GM12878 (cell line): ENCODE data around the gene RNF148. TPM values are rescaled to one million over a fixed set of nuclear protein-coding genes. Genes with fewer than 3 reads are reported as not detected.

Experiments
- ATAC-seq: fragments of 200-7000 bp; cut with Tn5 transposase; 3 replicates; pipeline ENCODE4 v1.9.1; 2020; ENCODE audit warnings: mild to moderate bottlenecking, moderate library complexity
- BruUV-seq: library from RNA; stranded (reverse); fragments of 400-500 nt; replicated peaks from 2 replicates; lab custom pipeline; 2021; lab: Mats Ljungman, UMichigan
- CTCF ChIA-PET: fragments of 300-600 bp; sonication (Branson Sonifier 250); formaldehyde crosslinking; extraction: SDS; loops from one replicate; lab custom pipeline; 2021; ENCODE audit warnings: inconsistent platforms; lab: Yijun Ruan, JAX
- POLR2A ChIA-PET: fragments of 350-600 bp; formaldehyde crosslinking; extraction: SDS; loops from one replicate; lab custom pipeline; 2021; ENCODE audit warnings: inconsistent platforms; lab: Charles Lee
- RAD21 ChIA-PET: fragments of 300-600 bp; sonication (Branson Sonifier 250); formaldehyde crosslinking; loops from one replicate; lab custom pipeline; 2023; ENCODE audit warnings: antibody characterized with exemption; ENCODE audit not compliant: unreplicated experiment; lab: Charles Lee
- SMC1A ChIA-PET: fragments of 300-600 bp; sonication (Branson Sonifier 250); formaldehyde crosslinking; loops from one replicate; lab custom pipeline; 2023; ENCODE audit not compliant: unreplicated experiment, uncharacterized antibody; lab: Charles Lee
- DNase-seq: peaks from one replicate; pipeline ENCODE4 v3.0.0-alpha.2; 2011; ENCODE audit warnings: low read depth, low spot score
- FAIRE-seq: peaks from 3 replicates; lab custom pipeline; 2011; peaks lifted over from hg19 to GRCh38; lab: Jason Lieb, UNC
- H2AFZ ChIP-seq: 2 replicates; pipeline ENCODE4 v1.6.0; 2011; ENCODE audit warnings: low read depth, low read length, control low read depth; ENCODE audit not compliant: control insufficient read depth
- H3K27ac ChIP-seq: 2 replicates; pipeline ENCODE4 v1.5.1; 2011; ENCODE audit warnings: control low read depth; ENCODE audit not compliant: control insufficient read depth, insufficient read depth
- H3K27me3 ChIP-seq, 2 experiments: replicated peaks in 1 of 2; 2 replicates each; pipeline versions ENCODE4 v1.6.0 to v1.6.1; 2011; ENCODE audit warnings: low read length in 1 of 2; ENCODE audit not compliant: control insufficient read depth in 2 of 2, insufficient read depth in 2 of 2
- H3K36me3 ChIP-seq, 2 experiments: 2 replicates each; pipeline ENCODE4 v1.5.1; 2011; ENCODE audit warnings: low read length in 1 of 2; ENCODE audit not compliant: control insufficient read depth in 2 of 2, insufficient read depth in 2 of 2
- H3K4me1 ChIP-seq: 2 replicates; pipeline ENCODE4 v1.6.1; 2011; ENCODE audit warnings: mild to moderate bottlenecking, low read length, moderate library complexity, mixed read lengths; ENCODE audit not compliant: control insufficient read depth, insufficient read depth
- H3K4me2 ChIP-seq: 2 replicates; pipeline ENCODE4 v1.6.0; 2011; ENCODE audit warnings: control low read depth; ENCODE audit not compliant: control insufficient read depth, insufficient read depth
- H3K4me3 ChIP-seq: fragments of 200-600 bp; sonication (generic); 2 replicates; pipeline ENCODE4 v1.5.1; 2016
- H3K79me2 ChIP-seq: 2 replicates; pipeline ENCODE4 v1.6.0; 2011; ENCODE audit warnings: low read length; ENCODE audit not compliant: control insufficient read depth, insufficient read depth
- H3K9ac ChIP-seq: 2 replicates; pipeline ENCODE4 v1.8.0; 2011; ENCODE audit warnings: low read length, control low read depth, mixed read lengths; ENCODE audit not compliant: control insufficient read depth, insufficient read depth
- H3K9me3 ChIP-seq: replicated peaks from 3 replicates; pipeline ENCODE4 v1.5.1; 2011; ENCODE audit warnings: mild to moderate bottlenecking, low read length; ENCODE audit not compliant: control insufficient read depth, insufficient read depth
- H4K20me1 ChIP-seq: 2 replicates; pipeline ENCODE4 v1.6.0; 2011; ENCODE audit not compliant: control insufficient read depth, insufficient read depth
- CBFB ChIP-seq: IDR thresholded peaks from 2 replicates; pipeline ENCODE4 v1.6.1; 2016; ENCODE audit warnings: antibody characterized with exemption, low read depth
- CEBPB ChIP-seq, 2 experiments: fragments of 150-350 bp in 1 of 2; IDR thresholded peaks; 2 replicates each; pipeline ENCODE4 v1.6.1; 2012 to 2014; ENCODE audit warnings: low read depth in 2 of 2, low read length in 2 of 2, borderline replicate concordance in 1 of 2, inconsistent platforms in 1 of 2
- ESRRA ChIP-seq: IDR thresholded peaks from 2 replicates; pipeline ENCODE4 v1.6.1; 2012; ENCODE audit warnings: mild to moderate bottlenecking, low read length, improper control_type of control experiment
- FOS ChIP-seq: IDR thresholded peaks from 3 replicates; pipeline ENCODE4 v1.6.1; 2011; ENCODE audit warnings: borderline replicate concordance; ENCODE audit not compliant: insufficient read length; ENCODE audit errors: extremely low read depth
- IKZF2 ChIP-seq, 2 experiments: fragments of 450-650 bp; IDR thresholded peaks; 2 replicates each; pipeline ENCODE4 v1.6.1; 2017; ENCODE audit warnings: mild to moderate bottlenecking in 2 of 2, moderate library complexity in 2 of 2
- IRF4 ChIP-seq: IDR thresholded peaks from 2 replicates; pipeline ENCODE4 v1.6.1; 2011; ENCODE audit warnings: low read depth, low read length
- KDM1A ChIP-seq: fragments of 200-600 bp; sonication (generic); IDR thresholded peaks from 2 replicates; pipeline ENCODE4 v1.6.1; 2016; ENCODE audit warnings: borderline replicate concordance
- NFYA ChIP-seq: IDR thresholded peaks from 2 replicates; pipeline ENCODE4 v1.6.1; 2011; ENCODE audit warnings: low read depth, mild to moderate bottlenecking, low read length, improper control_type of control experiment, borderline replicate concordance
- POLR2AphosphoS5 ChIP-seq: IDR thresholded peaks from 2 replicates; pipeline ENCODE4 v1.6.1; 2011; ENCODE audit warnings: mild to moderate bottlenecking, low read length, inconsistent platforms
- SMC3 ChIP-seq: IDR thresholded peaks from 2 replicates; pipeline ENCODE4 v1.6.1; 2011; ENCODE audit warnings: low read length, improper control_type of control experiment, borderline replicate concordance
- SREBF1 ChIP-seq: IDR thresholded peaks from 2 replicates; pipeline ENCODE4 v1.6.1; 2012; ENCODE audit warnings: mild to moderate bottlenecking, low read length
- TBL1XR1 ChIP-seq: IDR thresholded peaks from 2 replicates; pipeline ENCODE4 v1.6.1; 2012; ENCODE audit warnings: low read depth, low read length, improper control_type of control experiment
- TCF12 ChIP-seq: IDR thresholded peaks from 2 replicates; pipeline ENCODE4 v1.6.1; 2011; ENCODE audit warnings: low read depth, mild to moderate bottlenecking, low read length
- TCF3 ChIP-seq: IDR thresholded peaks from 2 replicates; pipeline ENCODE4 v1.6.1; 2012; ENCODE audit warnings: low read depth, mild to moderate bottlenecking, low read length, borderline replicate concordance; ENCODE audit not compliant: insufficient read depth
- YBX1 ChIP-seq: fragments of 450-650 bp; IDR thresholded peaks from 2 replicates; pipeline ENCODE4 v1.6.1; 2016; ENCODE audit warnings: antibody characterized with exemption
- ZBED1 ChIP-seq: IDR thresholded peaks from 2 replicates; pipeline ENCODE4 v1.6.1; 2016; ENCODE audit warnings: borderline replicate concordance
- WGBS: methylation state at CpG from one replicate; pipeline ENCODE4 v1.1.6; 2016; ENCODE audit warnings: low lambda C conversion rate; ENCODE audit not compliant: insufficient replicate concordance, insufficient coverage; ENCODE audit errors: missing lambda C conversion rate; 5-methylcytosine and 5-hydroxymethylcytosine counted together
- in situ Hi-C: fragments of 300-500 bp; cut with MboI; formaldehyde crosslinking; loops from 9 replicates; pipeline ENCODE4 v1.14.3; 2018; ENCODE audit warnings: mixed read lengths
- intact Hi-C: fragments of 100-400 bp; cut with micrococcal nuclease; formaldehyde crosslinking; loops from one replicate; pipeline ENCODE4 v1.14.2; 2022; ENCODE audit not compliant: unreplicated experiment
- polyA plus RNA-seq, 11 experiments: library from polyadenylated mRNA; depleted of rRNA in 4 of 11; unstranded in 6 of 11; stranded (reverse) in 5 of 11; fragments of >200 nt; fragmentation: Nextera tagmentation in 4 of 11; fragmentation: Illumina TruSeq in 1 of 11; extraction: Ambion mirVana in 4 of 11; extraction: Trizol in 1 of 11; gene quantifications; 1 replicate in 1 of 11; 2 replicates in 10 of 11; pipeline versions ENCODE4 v1.2.1 to v1.2.3, GENCODE V29; 2011 to 2016; ENCODE audit warnings: inconsistent platforms in 2 of 11, missing spikeins in 2 of 11, low read depth in 1 of 11
- total RNA-seq, 4 experiments: library from RNA; depleted of rRNA in 3 of 4; stranded (reverse); fragments of >200 nt in 3 of 4; fragmentation: Illumina TruSeq in 1 of 4; extraction: Trizol in 1 of 4; gene quantifications; 2 replicates each; pipeline versions ENCODE4 v1.2.1 to v1.2.3, GENCODE V29; 2013 to 2021
- TF ChIP-seq, protein P1 (sequence below): fragments of 450-650 bp; conservative IDR thresholded peaks from 2 replicates; pipeline ENCODE4 v1.6.1; 2017; ENCODE audit warnings: mild to moderate bottlenecking, moderate library complexity
- TF ChIP-seq, protein P2 (sequence below): IDR thresholded peaks from 2 replicates; pipeline ENCODE4 v1.6.1; 2011; ENCODE audit warnings: borderline replicate concordance, low read depth, mild to moderate bottlenecking, moderate library complexity, mixed read lengths, low read length; ENCODE audit not compliant: insufficient read depth; ENCODE audit errors: extremely low read length
- TF ChIP-seq, protein P3 (sequence below): fragments of 450-650 bp; IDR thresholded peaks from 2 replicates; pipeline ENCODE4 v1.6.1; 2016; ENCODE audit warnings: mild to moderate bottlenecking, moderate library complexity, borderline replicate concordance

RNF148 gene
- total and polyA plus RNA-seq, 10 of the 15 experiments (the other 5 are each of a cell fraction or from before 2014, with no cell fraction given), result 0.06 to 0.22 (median 0.17) TPM; not detected in 7

DNA sequence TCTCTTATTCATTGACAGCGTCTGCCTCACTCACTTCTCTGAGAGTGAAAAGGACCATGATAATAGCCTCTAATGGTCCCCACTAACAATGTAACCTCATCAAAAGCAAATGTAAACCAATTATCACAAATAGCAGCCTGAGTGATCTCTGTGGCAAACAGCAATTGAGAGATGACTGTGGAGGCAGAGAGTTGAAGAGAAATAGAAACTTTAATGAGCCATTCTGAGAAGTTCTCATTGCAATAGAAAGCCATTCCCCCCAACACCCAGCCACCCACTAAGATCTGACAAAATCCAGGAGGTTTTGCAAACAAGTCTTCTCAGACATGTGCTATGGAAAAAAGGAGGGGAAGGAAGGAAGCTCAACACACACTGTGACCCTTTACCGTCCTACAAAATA, 44.2 kb upstream of the RNF148 start:
- ChIA-PET POLR2A (interaction anchor here (0.6 to 1.6 kb wide), 3 partner anchors 9 to 29 kb away, joined by 3 to 6 read pairs (median 4); no protein-coding TSS in a partner anchor), CTCF (interaction anchor here (1.6 to 2.6 kb wide), 4 partner anchors 10 to 407 kb away, joined by 3 to 13 read pairs (median 7); no protein-coding TSS in a partner anchor)
- in situ Hi-C loops, result no loop called here
- TF ChIP-seq TBL1XR1, result no peak
- TF ChIP-seq TCF3, result no peak
- no peak for TF ChIP-seq POLR2AphosphoS5
- no peak for TF ChIP-seq IRF4
- no peak for TF ChIP-seq ZBED1
- TF ChIP-seq TCF12, result no peak
- TF ChIP-seq YBX1, result no peak
- no peak for TF ChIP-seq CBFB
- TF ChIP-seq SREBF1, result no peak
- TF ChIP-seq, protein P1, sequence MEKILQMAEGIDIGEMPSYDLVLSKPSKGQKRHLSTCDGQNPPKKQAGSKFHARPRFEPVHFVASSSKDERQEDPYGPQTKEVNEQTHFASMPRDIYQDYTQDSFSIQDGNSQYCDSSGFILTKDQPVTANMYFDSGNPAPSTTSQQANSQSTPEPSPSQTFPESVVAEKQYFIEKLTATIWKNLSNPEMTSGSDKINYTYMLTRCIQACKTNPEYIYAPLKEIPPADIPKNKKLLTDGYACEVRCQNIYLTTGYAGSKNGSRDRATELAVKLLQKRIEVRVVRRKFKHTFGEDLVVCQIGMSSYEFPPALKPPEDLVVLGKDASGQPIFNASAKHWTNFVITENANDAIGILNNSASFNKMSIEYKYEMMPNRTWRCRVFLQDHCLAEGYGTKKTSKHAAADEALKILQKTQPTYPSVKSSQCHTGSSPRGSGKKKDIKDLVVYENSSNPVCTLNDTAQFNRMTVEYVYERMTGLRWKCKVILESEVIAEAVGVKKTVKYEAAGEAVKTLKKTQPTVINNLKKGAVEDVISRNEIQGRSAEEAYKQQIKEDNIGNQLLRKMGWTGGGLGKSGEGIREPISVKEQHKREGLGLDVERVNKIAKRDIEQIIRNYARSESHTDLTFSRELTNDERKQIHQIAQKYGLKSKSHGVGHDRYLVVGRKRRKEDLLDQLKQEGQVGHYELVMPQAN, result no peak
- TF ChIP-seq CEBPB (IDR thresholded peaks at IDR 0.05; ENCODE audit: borderline replicate concordance in 1 of 2, low read depth in 2 of 2, low read length in 2 of 2), result no peak
- TF ChIP-seq ESRRA, result no peak
- no peak for TF ChIP-seq KDM1A
- no peak for TF ChIP-seq FOS
- TF ChIP-seq NFYA, result no peak
- TF ChIP-seq, protein P2, sequence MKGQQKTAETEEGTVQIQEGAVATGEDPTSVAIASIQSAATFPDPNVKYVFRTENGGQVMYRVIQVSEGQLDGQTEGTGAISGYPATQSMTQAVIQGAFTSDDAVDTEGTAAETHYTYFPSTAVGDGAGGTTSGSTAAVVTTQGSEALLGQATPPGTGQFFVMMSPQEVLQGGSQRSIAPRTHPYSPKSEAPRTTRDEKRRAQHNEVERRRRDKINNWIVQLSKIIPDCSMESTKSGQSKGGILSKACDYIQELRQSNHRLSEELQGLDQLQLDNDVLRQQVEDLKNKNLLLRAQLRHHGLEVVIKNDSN, result no peak
- peak; percentile 72 to 79 for TF ChIP-seq IKZF2 (IDR thresholded peaks at IDR 0.05)
- TF ChIP-seq, protein P3, sequence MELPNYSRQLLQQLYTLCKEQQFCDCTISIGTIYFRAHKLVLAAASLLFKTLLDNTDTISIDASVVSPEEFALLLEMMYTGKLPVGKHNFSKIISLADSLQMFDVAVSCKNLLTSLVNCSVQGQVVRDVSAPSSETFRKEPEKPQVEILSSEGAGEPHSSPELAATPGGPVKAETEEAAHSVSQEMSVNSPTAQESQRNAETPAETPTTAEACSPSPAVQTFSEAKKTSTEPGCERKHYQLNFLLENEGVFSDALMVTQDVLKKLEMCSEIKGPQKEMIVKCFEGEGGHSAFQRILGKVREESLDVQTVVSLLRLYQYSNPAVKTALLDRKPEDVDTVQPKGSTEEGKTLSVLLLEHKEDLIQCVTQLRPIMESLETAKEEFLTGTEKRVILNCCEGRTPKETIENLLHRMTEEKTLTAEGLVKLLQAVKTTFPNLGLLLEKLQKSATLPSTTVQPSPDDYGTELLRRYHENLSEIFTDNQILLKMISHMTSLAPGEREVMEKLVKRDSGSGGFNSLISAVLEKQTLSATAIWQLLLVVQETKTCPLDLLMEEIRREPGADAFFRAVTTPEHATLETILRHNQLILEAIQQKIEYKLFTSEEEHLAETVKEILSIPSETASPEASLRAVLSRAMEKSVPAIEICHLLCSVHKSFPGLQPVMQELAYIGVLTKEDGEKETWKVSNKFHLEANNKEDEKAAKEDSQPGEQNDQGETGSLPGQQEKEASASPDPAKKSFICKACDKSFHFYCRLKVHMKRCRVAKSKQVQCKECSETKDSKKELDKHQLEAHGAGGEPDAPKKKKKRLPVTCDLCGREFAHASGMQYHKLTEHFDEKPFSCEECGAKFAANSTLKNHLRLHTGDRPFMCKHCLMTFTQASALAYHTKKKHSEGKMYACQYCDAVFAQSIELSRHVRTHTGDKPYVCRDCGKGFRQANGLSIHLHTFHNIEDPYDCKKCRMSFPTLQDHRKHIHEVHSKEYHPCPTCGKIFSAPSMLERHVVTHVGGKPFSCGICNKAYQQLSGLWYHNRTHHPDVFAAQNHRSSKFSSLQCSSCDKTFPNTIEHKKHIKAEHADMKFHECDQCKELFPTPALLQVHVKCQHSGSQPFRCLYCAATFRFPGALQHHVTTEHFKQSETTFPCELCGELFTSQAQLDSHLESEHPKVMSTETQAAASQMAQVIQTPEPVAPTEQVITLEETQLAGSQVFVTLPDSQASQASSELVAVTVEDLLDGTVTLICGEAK, result peak; percentile 16; the same call in 1 of the 2 replicates
- no peak for TF ChIP-seq SMC3

More for the DNA sequence above, 44.2 kb upstream of the RNF148 start:
- Histone ChIP-seq H3K4me3 (no peak overlapping the region), H3K4me2 (no peak overlapping the region), H3K9ac (no peak overlapping the region), H3K79me2 (no peaks in the 10 kb centered on the region), H2AFZ (no peak overlapping the region), H3K36me3 (no peaks in the 10 kb centered on the region), H3K27me3 (no peaks in the 10 kb centered on the region), H3K9me3 (no peaks in the 10 kb centered on the region), H3K4me1 (no peaks in the 10 kb centered on the region), H3K27ac (no peak overlapping the region), H4K20me1 (no peaks in the 10 kb centered on the region)
- ATAC-seq, result peak; percentile 93
- SMC1A ChIA-PET, result interaction anchor here (0.7 to 8.7 kb wide), 8 partner anchors 10 to 64 kb away, joined by 3 to 85 read pairs (median 5); no protein-coding TSS in a partner anchor
- 38% methylated on average over 2 of the region's 2 CpGs for WGBS
- DNase-seq, result peak; percentile 24
- BruUV-seq, result no TSS peak
- FAIRE-seq, result no peak
- intact Hi-C loops, result no loop called here
- RAD21 ChIA-PET, result interaction anchor here (0.9 to 2.1 kb wide), 7 partner anchors 10 to 221 kb away, joined by 3 to 7 read pairs (median 3); no protein-coding TSS in a partner anchor
